DMS114 treated with DMSO at 0.1 percent for 48 hours (cell line): ENCODE data around the gene TINAGL1.

Experiments used
- DNase-seq: peaks from one replicate; lab custom pipeline; 2025; ENCODE audit not compliant: unreplicated experiment; lab: John Stamatoyannopoulos, UW

Gene TINAGL1

DNA sequence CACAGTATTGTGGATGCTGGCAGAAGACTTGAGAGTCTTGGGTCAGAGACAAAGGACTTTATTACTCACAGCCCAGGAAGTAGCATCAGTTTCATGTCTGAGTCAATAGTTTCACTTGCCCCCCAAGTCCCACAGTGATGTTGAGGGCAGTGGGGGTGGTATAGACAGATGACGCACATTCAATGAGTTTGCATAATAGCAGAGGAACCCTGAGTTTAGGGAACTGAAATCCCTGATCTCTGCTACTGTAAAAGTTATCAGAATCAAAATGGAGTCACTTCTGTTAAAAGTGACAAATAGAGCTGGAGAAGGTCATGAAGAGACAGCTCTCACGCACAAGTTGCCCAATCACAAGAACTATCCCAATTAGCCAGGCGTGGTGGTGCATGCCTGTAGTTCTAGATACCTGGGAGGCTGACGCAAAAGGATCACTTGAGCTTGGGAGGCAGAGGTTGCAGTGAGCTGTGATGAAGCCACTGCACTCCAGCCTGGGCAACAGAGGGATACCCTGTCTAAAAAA, 29.7 kb downstream of the TINAGL1 start:
- no peak for DNase-seq

DNA sequence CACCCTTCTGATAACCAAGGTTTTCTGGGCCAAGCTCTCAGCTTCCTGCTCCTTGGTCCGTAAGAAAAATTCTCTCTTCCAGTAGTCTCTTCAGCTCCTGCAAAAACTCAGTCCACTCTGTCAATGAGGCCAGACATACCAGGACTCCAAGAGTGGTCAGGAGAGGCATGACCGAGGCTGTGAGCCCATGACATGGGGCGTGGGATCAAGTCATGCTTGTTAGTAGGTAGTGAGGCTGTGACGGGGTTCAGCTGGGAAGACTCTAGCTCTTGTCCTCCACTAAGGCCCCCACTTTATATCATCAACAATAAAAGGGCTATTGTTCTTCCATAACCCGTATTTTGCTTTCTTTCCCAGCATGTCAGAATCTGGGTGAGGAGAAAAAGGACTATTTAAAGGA, 31.0 kb downstream of the TINAGL1 start:
- no peak for DNase-seq

DNA sequence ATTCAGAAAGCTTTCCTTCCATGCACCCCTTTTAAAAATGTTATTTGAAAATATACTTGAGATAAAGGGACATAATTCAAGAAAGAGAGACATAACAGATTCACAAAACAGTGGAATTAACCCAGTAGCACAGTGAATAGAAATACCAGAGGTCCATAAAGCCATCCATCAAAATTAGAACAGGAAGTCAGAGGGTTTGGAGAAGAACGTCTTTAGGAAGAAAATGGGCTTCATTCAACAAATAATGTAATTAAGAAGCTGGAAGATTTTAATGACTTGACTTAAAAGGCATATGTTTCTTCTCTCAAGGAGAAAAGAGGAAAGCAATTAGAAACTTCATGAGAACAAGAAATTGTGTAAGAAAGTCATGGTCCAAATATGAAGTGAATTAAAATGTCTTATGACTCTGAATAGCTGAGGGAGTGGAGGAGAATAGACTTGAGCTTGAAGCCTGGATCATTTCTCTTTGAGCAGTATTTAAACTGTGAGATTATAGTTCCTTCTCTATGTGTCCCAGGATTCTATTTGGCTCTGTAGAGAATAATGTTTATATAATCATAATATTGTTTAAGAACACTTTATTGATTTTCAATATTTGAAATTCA, 33.3 kb downstream of the TINAGL1 start:
- no peak for DNase-seq

DNA sequence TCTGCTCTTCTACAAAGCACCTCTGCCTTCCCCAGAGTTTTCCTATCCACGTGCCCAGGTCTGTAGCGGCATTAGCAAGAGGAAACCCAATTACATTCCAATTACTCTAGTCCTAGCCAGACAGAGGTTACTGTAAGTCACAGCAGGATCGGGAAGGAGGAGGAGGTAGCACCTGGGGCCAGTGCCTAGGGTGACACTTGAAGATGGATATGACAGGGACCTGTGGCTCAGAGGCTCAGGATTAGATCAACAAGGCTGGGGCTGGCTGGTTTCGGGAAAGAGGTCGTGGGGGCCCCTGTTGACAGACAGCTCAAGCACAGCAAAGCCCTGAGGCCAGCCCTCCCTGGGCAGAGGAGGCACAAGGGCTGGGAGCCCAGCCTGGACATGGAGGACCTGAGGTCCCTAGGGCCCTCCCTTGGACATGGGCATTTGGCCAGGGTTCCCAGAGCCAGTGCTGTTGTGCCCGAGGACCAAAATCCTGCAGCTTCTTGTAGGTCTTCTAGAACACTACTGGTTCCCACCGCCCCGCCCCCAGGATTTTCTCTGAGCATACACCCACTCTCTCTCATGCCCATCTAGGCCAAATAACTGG, 38.2 kb downstream of the TINAGL1 start:
- no peak for DNase-seq

DNA sequence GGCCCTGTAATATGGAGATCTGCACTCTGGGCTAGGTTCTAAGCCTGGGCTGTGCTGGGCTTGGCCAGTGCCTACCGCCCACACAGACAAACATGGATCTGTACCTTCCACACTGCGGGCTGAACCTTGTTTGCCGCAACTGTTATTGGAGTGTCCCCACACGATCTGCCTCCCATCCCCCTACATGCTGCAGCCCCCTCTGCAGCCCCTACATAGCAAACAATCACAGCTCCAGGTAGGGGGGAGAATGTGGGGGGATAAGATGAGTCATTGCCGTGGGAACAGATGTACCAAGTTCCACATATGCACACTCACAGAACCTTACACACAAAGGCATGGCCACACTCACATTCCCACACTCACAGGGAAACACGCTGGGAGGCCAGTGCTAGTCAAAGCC, 39.1 kb downstream of the TINAGL1 start:
- DNase-seq, result no peak

DNA sequence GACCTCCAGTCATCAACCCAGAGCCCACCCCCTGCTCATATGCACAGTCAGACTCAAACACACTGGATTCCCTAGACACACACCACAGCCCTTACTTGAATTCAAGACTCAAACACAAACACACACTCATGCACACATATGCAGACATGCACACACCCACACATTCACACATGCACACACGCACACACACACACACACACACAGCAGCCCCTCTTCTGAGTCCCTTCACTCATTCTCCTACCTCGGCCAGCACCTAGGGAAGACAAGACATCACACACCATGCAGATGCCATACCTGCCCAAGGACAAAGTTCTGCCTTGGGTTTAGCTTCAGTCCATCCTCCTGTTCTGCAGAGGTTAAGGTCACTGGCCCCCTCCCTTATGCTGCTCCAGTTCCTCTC, 39.6 kb downstream of the TINAGL1 start:
- no peak for DNase-seq

DNA sequence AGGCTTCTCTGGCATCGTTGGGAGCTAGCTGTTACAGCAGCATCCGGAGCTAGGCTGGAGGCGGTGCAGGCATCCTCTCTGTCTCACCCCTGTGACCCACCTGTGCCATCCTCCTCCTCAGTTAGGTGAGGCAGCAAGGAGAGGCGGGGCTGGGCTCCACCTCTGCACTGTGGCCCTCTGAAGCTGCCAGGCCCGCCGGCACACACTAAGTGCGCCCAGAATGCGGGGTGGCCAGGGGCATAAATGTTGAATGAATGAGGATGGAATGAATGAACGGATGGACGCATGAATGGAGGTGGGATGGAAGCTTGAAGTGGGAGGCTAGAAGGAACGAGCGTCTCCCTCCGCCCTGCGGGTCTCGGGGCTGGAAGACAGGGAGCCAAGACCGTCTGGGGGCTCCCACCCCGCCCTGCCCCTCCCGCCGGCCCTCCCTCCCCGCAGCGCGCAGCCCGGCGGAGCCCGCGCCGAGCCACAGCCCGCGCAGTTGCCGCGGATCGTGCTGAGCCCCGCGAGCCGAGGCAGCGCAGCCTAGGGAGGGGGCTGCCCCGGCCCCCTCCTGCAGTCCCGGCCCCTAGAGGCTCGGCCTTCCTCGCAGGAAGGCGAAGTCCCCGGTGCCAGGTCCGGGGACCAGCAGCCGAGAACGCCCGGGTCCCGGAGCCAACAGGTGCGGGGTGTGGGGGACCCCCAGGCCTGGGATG, 41.1 kb downstream of the TINAGL1 start, which contains the start of gene HCRTR1:
Gene HCRTR1 (plus strand): TSS at position 472 of the 698 bp plus-strand sequence. CDS start 1,504 bp downstream, outside the sequence.
- no peak for DNase-seq

GRCh38 chr1:31617916-31618746, 41.8 kb downstream of the TINAGL1 start:
- peak; percentile 27 for DNase-seq

- no peak for DNase-seq
These were observed 42.9 kb downstream of the TINAGL1 start for GRCh38 chr1:31618916-31619846.

- DNase-seq, result no peak
These were observed 44.5 kb downstream of the TINAGL1 start for GRCh38 chr1:31620631-31621497.

- no peak for DNase-seq
These were observed 45.1 kb downstream of the TINAGL1 start for GRCh38 chr1:31621498-31621820.

DNA sequence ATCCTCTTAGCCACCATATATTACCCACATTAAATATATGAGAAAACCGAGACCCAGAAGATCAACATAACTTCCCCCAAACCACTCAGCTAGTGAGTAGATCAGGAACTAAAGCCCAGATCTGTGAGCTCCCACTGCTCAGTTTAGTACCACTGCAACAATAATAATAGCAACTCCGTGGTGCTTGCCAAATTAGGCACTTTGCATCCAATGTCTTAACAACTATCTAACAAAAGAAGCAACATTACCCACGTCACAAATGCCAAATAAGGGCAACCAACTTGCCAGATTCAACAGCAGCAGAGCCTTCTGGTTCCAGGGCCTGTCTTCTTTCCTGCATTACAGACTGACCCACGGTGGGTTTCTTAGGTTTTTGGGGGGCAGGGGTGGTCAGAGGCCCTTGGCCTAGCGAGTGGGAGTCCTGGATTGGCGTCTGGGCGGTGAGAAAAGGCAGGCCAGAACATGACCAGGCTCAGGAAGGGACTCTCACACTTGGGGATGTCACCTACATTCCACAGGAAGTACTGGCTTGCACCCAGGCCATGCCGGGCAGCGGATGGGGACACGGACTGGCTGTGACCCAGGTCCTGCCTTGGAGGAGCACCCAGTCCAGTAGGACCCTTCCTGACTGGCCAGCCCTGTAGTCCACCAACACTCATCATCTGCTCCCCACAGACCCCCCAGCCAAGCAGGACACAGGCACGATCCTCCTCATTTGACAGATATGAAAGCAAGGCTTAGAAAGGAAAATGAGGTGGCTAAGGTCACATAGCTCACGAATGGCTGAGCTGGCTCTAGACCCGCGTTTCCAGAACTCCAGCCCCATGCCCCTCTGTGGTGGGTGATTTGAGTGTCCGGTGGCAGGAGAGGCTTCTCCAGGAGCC, 45.8 kb downstream of the TINAGL1 start:
- no peak for DNase-seq

GRCh38 chr1:31623365-31623764, 47.0 kb downstream of the TINAGL1 start:
- DNase-seq, result no peak

DNA sequence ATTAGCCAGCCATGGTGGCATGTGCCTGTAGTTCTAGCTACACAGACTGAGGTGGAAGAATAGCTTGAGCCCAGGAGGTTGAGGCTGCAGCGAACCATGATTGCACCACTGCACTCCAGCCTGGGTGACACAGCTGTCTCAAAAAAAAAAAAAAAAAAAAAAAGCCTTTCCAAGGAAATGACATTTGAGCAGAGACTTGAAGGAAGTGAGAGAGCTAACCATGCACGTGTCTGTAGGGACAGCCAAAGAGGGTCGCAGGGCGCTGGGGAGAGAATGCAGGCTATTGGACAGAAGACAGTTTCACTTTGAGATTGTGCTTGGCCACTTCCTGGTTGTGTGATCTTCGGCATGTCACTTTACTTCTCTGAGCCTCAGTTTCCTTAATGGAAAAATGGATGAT, 48.0 kb downstream of the TINAGL1 start:
- no peak for DNase-seq

- no peak for DNase-seq
These were observed 48.6 kb downstream of the TINAGL1 start for GRCh38 chr1:31624731-31625514.

- no peak for DNase-seq
These were observed 49.4 kb downstream of the TINAGL1 start for GRCh38 chr1:31625561-31626222.
